CD4-positive, alpha-beta T cell treated with Interleukin-17A for 1 hour (primary cell): ENCODE measurements around the gene GTPBP6.

Experiments used
- DNase-seq: peaks from one replicate; pipeline ENCODE4 v3.0.0-alpha.2; 2020

The GTPBP6 gene

GRCh38 chrX:318739-319578 is at the start of gene GTPBP6:
GTPBP6 (minus strand) TSS chrX:318796; CDS start chrX:318787, 9 bp downstream.
- peak; percentile 100 for DNase-seq

- DNase-seq: no peak
Measured at GRCh38 chrX:367866-368265, 49.3 kb upstream of the GTPBP6 start.

- no peak for DNase-seq
Measured at GRCh38 chrX:367349-367748, 48.8 kb upstream of the GTPBP6 start.

GRCh38 chrX:363621-364375 is 45.2 kb upstream of the GTPBP6 start:
- no peak for DNase-seq

GRCh38 chrX:362937-363620 is 44.5 kb upstream of the GTPBP6 start:
- DNase-seq: no peak

- DNase-seq: no peak
Measured at GRCh38 chrX:362351-362750, 43.8 kb upstream of the GTPBP6 start.

GRCh38 chrX:361231-362145 is 42.9 kb upstream of the GTPBP6 start:
- no peak for DNase-seq

- no peak for DNase-seq
Measured at GRCh38 chrX:360496-361150, 42.0 kb upstream of the GTPBP6 start.

- DNase-seq: no peak
Measured at GRCh38 chrX:358651-359143, 40.1 kb upstream of the GTPBP6 start.

- peak; percentile 68 for DNase-seq
Measured at GRCh38 chrX:357693-358471, 39.3 kb upstream of the GTPBP6 start.

GRCh38 chrX:357035-357692 is 38.6 kb upstream of the GTPBP6 start:
- DNase-seq: no peak

GRCh38 chrX:356385-357034 is 37.9 kb upstream of the GTPBP6 start:
- DNase-seq: no peak

- no peak for DNase-seq
Measured at GRCh38 chrX:355329-356050, 36.9 kb upstream of the GTPBP6 start.

- DNase-seq: no peak
Measured at GRCh38 chrX:353566-354535, 35.3 kb upstream of the GTPBP6 start.

GRCh38 chrX:352582-353314 is 34.2 kb upstream of the GTPBP6 start:
- no peak for DNase-seq

GRCh38 chrX:352181-352580 is 33.6 kb upstream of the GTPBP6 start:
- no peak for DNase-seq

- no peak for DNase-seq
Measured at GRCh38 chrX:351736-352135, 33.1 kb upstream of the GTPBP6 start.
